Ovary (tissue), 3 donors: Measurements from ENCODE around the gene TMEM45A.

Experiments
- EP300 ChIP-seq: sonication (generic); formaldehyde crosslinking; IDR thresholded peaks from one replicate; pipeline ENCODE4 v1.6.1; 2017; ENCODE audit warnings: antibody characterized with exemption
- POLR2A ChIP-seq: fragments of 450-650 bp; IDR thresholded peaks from one replicate; pipeline ENCODE4 v1.6.1; 2017; ENCODE audit warnings: antibody characterized with exemption, mild to moderate bottlenecking, moderate library complexity
- TF ChIP-seq, protein P1 (sequence below), 3 donors: fragments of 450-650 bp in 2 of 3; fragments of 200-600 bp in 1 of 3; IDR thresholded peaks; one replicate each; pipeline versions ENCODE4 v1.5.1 to v1.8.0; 2016 to 2022; ENCODE audit warnings: antibody characterized with exemption in 3 of 3, mild to moderate bottlenecking in 1 of 3
- donor health status: DM: no; HTN: no; CAD: no.

DNA sequence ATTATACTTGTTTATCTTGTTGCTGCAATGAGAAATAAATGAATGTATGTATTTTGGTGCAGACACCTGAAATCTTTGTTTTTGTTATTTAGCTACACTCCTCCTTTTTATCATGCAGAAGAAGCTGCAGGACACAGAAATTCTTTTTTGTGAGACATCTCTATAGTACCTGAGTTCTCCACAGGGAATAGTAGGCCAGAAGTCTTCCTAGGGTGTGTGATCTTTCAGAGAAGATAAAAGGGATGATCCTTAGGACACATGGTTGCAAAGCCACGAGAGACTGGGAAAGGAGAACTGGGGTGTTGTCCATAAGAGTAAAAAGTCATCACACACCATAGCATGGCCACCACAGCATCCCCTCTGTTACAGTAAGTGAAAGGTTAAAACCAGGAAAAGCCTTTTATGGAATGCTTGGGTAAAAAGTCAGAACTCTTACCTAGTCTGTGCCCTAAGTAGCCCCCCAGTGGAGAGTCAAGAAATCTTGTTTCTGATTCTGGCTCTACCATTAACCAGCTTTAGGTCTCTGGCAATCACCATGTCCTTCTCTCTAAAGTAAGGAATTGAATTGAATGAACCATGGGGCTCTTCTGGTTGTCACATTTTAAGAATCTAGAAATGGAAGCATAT, 85.1 kb downstream of the TMEM45A start:
- TF ChIP-seq, protein P1, sequence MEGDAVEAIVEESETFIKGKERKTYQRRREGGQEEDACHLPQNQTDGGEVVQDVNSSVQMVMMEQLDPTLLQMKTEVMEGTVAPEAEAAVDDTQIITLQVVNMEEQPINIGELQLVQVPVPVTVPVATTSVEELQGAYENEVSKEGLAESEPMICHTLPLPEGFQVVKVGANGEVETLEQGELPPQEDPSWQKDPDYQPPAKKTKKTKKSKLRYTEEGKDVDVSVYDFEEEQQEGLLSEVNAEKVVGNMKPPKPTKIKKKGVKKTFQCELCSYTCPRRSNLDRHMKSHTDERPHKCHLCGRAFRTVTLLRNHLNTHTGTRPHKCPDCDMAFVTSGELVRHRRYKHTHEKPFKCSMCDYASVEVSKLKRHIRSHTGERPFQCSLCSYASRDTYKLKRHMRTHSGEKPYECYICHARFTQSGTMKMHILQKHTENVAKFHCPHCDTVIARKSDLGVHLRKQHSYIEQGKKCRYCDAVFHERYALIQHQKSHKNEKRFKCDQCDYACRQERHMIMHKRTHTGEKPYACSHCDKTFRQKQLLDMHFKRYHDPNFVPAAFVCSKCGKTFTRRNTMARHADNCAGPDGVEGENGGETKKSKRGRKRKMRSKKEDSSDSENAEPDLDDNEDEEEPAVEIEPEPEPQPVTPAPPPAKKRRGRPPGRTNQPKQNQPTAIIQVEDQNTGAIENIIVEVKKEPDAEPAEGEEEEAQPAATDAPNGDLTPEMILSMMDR (IDR thresholded peaks at IDR 0.05), result no peak
- TF ChIP-seq EP300 (no peak), POLR2A (no peak)
